WTC11 (cell line): ENCODE data around the gene MYO7B. TPM values are rescaled to one million over a fixed set of nuclear protein-coding genes. Genes with fewer than 3 reads are reported as not detected.

Experiments used
- ATAC-seq: fragments of 200-7000 bp; cut with Tn5 transposase; 2 replicates; pipeline ENCODE4 v1.10.0; 2021; ENCODE audit warnings: mild to moderate bottlenecking, moderate library complexity
- CTCF ChIA-PET: fragments of 300-600 bp; sonication (Branson Sonifier 250); formaldehyde crosslinking; loops from one replicate; lab custom pipeline; 2021; ENCODE audit warnings: antibody characterized with exemption; lab: Charles Lee
- POLR2A ChIA-PET: fragments of 350-600 bp; sonication (Branson Sonifier 250); formaldehyde crosslinking; loops from one replicate; lab custom pipeline; 2021; ENCODE audit warnings: antibody characterized with exemption; lab: Charles Lee
- DNase-seq: peaks from one replicate; pipeline ENCODE4 v3.0.0; 2021; ENCODE audit warnings: low spot score
- H3K27ac Mint-ChIP-seq: 2 replicates; pipeline ENCODE4 v1.8.0; 2021; ENCODE audit warnings: mixed read lengths
- H3K27me3 Mint-ChIP-seq: 2 replicates; pipeline ENCODE4 v1.8.0; 2021; ENCODE audit warnings: low read depth, mild to moderate bottlenecking, moderate library complexity, mixed read lengths
- H3K36me3 Mint-ChIP-seq: 2 replicates; pipeline ENCODE4 v1.8.0; 2021; ENCODE audit warnings: mixed read lengths
- H3K4me1 Mint-ChIP-seq: 2 replicates; pipeline ENCODE4 v1.8.0; 2022; ENCODE audit warnings: mixed read lengths
- H3K4me3 Mint-ChIP-seq: 2 replicates; pipeline ENCODE4 v1.8.0; 2021; ENCODE audit warnings: mild to moderate bottlenecking, moderate library complexity, mixed read lengths
- H3K9me3 Mint-ChIP-seq: 2 replicates; pipeline ENCODE4 v1.8.0; 2021; ENCODE audit warnings: mixed read lengths
- AR ChIP-seq: fragments of 250-450 bp; sonication (Bioruptor Pico); IDR thresholded peaks from 2 replicates; pipeline ENCODE4 v1.9.0; 2021; ENCODE audit warnings: mild to moderate bottlenecking
- ATF6 ChIP-seq: sonication (generic); formaldehyde crosslinking; IDR thresholded peaks from 2 replicates; pipeline ENCODE4 v1.8.1; 2023; ENCODE audit warnings: mild to moderate bottlenecking, missing genetic modification reagents
- CTCF ChIP-seq: fragments of 200-600 bp; IDR thresholded peaks from 2 replicates; pipeline ENCODE4 v1.8.0; 2022; ENCODE audit warnings: antibody characterized with exemption
- E2F4 ChIP-seq: sonication (generic); formaldehyde crosslinking; IDR thresholded peaks from 2 replicates; pipeline ENCODE4 v1.8.1; 2022; ENCODE audit warnings: low read depth, mild to moderate bottlenecking, moderate library complexity, missing genetic modification reagents, borderline replicate concordance
- FOXP1 ChIP-seq: sonication (generic); formaldehyde crosslinking; IDR thresholded peaks from 2 replicates; pipeline ENCODE4 v1.8.0; 2022; ENCODE audit warnings: missing genetic modification reagents, mild to moderate bottlenecking, moderate library complexity, borderline replicate concordance
- GTF2I ChIP-seq: fragments of 250-450 bp; sonication (Bioruptor Pico); conservative IDR thresholded peaks from 2 replicates; pipeline ENCODE4 v1.4.0; 2021; ENCODE audit warnings: mild to moderate bottlenecking
- USF1 ChIP-seq: sonication (generic); formaldehyde crosslinking; IDR thresholded peaks from 2 replicates; pipeline ENCODE4 v1.8.0; 2022; ENCODE audit warnings: mild to moderate bottlenecking, missing genetic modification reagents
- total RNA-seq: library from RNA; stranded (reverse); gene quantifications from 3 replicates; pipeline ENCODE4 v1.2.3, GENCODE V29; 2021
- TF ChIP-seq, protein P1 (sequence below): sonication (generic); formaldehyde crosslinking; IDR thresholded peaks from 2 replicates; pipeline ENCODE4 v1.8.1; 2023; ENCODE audit warnings: mild to moderate bottlenecking, missing genetic modification reagents
- TF ChIP-seq, protein P2 (sequence below): sonication (generic); formaldehyde crosslinking; conservative IDR thresholded peaks from 2 replicates; pipeline ENCODE4 v1.8.1; 2022; ENCODE audit warnings: mild to moderate bottlenecking, missing genetic modification reagents

Gene MYO7B
- total RNA-seq, 1 experiment from 2014 or later: not detected

DNA sequence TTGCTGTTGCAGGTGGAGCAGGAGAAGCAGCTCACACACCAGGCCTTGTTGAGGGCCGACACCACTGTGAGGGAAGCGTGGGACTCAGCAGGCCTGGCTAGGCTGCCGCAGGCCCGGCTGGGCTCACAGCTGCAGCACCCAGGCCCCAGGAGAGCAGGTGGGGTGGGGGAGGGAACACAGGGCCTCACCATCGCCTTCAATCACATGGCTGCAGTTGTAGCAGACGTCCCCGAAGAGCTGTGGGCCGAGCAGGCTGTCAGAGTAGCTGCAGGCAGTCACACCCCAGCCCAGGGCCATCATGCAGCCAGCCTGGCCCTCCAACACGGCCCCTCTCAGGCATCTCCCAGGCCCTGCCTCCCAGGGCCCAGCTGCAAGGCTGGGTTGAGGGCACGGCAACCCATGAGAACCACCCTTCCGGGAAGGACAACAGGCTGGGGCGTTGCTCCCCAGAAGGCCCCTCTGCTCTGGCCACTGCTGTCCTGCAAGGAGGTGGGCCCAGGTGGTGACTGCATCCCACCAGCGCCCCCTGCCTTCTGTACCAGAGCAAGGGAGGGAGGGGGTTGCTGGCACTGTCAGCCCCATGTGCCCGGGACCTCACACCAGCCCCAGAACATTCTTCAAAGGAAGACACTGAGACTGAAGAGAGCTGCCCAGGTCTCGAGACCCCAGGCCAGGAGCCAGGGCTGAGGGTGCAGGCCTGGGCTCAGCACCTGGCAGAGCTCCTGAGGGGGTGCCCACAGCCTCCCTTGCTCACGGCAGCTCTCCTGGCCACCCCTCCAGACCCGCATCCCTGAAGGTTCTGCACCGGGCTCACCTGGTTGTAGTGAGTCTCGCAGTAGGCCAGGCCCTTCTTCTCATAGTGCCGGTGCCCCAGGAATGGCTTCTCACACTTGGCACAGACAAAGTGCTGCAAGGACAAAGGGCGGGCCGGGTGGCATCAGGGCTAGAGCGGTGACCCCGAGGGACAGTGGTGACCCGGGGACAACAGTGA lies 104.9 kb downstream of the MYO7B start:
- POLR2A ChIA-PET: no interaction called here
- H3K9me3 Mint-ChIP-seq: no peaks in the 10 kb centered on the region
- H3K4me3 Mint-ChIP-seq: no peak overlapping the region
- peaks cover 11% of the 10 kb centered on the region for H3K4me1 Mint-ChIP-seq
- no peaks in the 10 kb centered on the region for H3K27me3 Mint-ChIP-seq
- CTCF ChIA-PET: interaction anchor here (0.8 to 6.3 kb wide), 8 partner anchors 9 to 114 kb away, joined by 3 to 70 read pairs (median 4); partner anchors contain the start of genes IWS1 and LIMS2
- no peak overlapping the region for H3K27ac Mint-ChIP-seq
- ATAC-seq: peak; percentile 57
- peak; percentile 68 for DNase-seq
- H3K36me3 Mint-ChIP-seq: no peaks in the 10 kb centered on the region
- TF ChIP-seq GTF2I (CRISPR knock-in tag) (no peak), CTCF (peak; percentile 58), E2F4 (CRISPR knock-in tag) (no peak), FOXP1 (peak; percentile 62; the same call in 1 of the 2 replicates), USF1 (CRISPR knock-in tag) (no peak)
- TF ChIP-seq, all 79 proteins: peak for 2

GRCh38 chr2:127641133-127641532 lies 105.7 kb downstream of the MYO7B start:
- ATAC-seq (no peak), DNase-seq (no peak)
- TF ChIP-seq, protein P1, sequence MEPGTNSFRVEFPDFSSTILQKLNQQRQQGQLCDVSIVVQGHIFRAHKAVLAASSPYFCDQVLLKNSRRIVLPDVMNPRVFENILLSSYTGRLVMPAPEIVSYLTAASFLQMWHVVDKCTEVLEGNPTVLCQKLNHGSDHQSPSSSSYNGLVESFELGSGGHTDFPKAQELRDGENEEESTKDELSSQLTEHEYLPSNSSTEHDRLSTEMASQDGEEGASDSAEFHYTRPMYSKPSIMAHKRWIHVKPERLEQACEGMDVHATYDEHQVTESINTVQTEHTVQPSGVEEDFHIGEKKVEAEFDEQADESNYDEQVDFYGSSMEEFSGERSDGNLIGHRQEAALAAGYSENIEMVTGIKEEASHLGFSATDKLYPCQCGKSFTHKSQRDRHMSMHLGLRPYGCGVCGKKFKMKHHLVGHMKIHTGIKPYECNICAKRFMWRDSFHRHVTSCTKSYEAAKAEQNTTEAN (CRISPR knock-in tag): no peak
- TF ChIP-seq, protein P2, sequence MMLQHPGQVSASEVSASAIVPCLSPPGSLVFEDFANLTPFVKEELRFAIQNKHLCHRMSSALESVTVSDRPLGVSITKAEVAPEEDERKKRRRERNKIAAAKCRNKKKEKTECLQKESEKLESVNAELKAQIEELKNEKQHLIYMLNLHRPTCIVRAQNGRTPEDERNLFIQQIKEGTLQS: no peak
- TF ChIP-seq ATF6 (no peak), AR (CRISPR knock-in tag) (no peak)
- peaks cover 11% of the 10 kb centered on the region for H3K4me1 Mint-ChIP-seq
- no peaks in the 10 kb centered on the region for H3K9me3 Mint-ChIP-seq
- no peak overlapping the region for H3K4me3 Mint-ChIP-seq
- no peaks in the 10 kb centered on the region for H3K27me3 Mint-ChIP-seq
- no peak overlapping the region for H3K27ac Mint-ChIP-seq
- no peaks in the 10 kb centered on the region for H3K36me3 Mint-ChIP-seq
- CTCF ChIA-PET: interaction anchor here (1.6 to 6.3 kb wide), 5 partner anchors 9 to 75 kb away, joined by 4 to 70 read pairs (median 11); partner anchors contain the start of gene LIMS2
- POLR2A ChIA-PET: no interaction called here
